ENCODE data around the gene PHC2.

GRCh38 chr1:33296082-33296458 is 134.8 kb downstream of the PHC2 start:
- TF ChIP-seq ZNF8 (CRISPR knock-in tag; IDR thresholded peaks at IDR 0.05) (no peak), ZNF70 (CRISPR knock-in tag; IDR thresholded peaks at IDR 0.05) (no peak), PATZ1 (CRISPR knock-in tag; IDR thresholded peaks at IDR 0.05; ENCODE audit: borderline replicate concordance) (no peak), ARNTL (CRISPR knock-in tag; IDR thresholded peaks at IDR 0.05; ENCODE audit: borderline replicate concordance, low read depth) (no peak), TCF4 (CRISPR knock-in tag; IDR thresholded peaks at IDR 0.05; ENCODE audit: borderline replicate concordance) (no peak), CREB5 (CRISPR knock-in tag; IDR thresholded peaks at IDR 0.05; ENCODE audit: low read depth) (no peak), CSDC2 (CRISPR knock-in tag; IDR thresholded peaks at IDR 0.05) (no peak)
